Retinal pigment epithelial cell (primary cell): ENCODE measurements around the gene P2RX7.
"Not testable (repeated sequence)": the region's sequence is repeated elsewhere in the genome, so short reads cannot be mapped to it uniquely, and the experiment has no call there.

Source experiments
- DNase-seq: peaks from one replicate; pipeline ENCODE4 v3.0.0-alpha.2; 2010; ENCODE audit warnings: low read depth
- H3K4me3 ChIP-seq: 2 replicates; pipeline ENCODE4 v1.5.1; 2011; ENCODE audit warnings: mild to moderate bottlenecking, low read length, control low read depth, moderate library complexity
- CTCF ChIP-seq: conservative IDR thresholded peaks from 2 replicates; pipeline ENCODE4 v1.5.1; 2011; ENCODE audit warnings: low read depth, low read length, control low read depth, inconsistent platforms

Gene P2RX7

GRCh38 chr12:121226399-121226798 lies 93.7 kb downstream of the P2RX7 start:
- DNase-seq: no peak
- no peak overlapping the region for H3K4me3 ChIP-seq
- no peak for TF ChIP-seq CTCF

- not testable (repeated sequence) for H3K4me3 ChIP-seq
Measured at GRCh38 chr12:121226871-121227270, 94.2 kb downstream of the P2RX7 start.

GRCh38 chr12:121227294-121227693 lies 94.6 kb downstream of the P2RX7 start:
- no peak overlapping the region for H3K4me3 ChIP-seq
- no peak for TF ChIP-seq CTCF
- no peak for DNase-seq

More at GRCh38 chr12:121226871-121227270, 94.2 kb downstream of the P2RX7 start:
- DNase-seq: not testable (repeated sequence)

- H3K4me3 ChIP-seq: no peak overlapping the region
- no peak for TF ChIP-seq CTCF
- no peak for DNase-seq
Measured at GRCh38 chr12:121228919-121229665, 96.4 kb downstream of the P2RX7 start.

- not testable (repeated sequence) for H3K4me3 ChIP-seq
- peak; percentile 89 for TF ChIP-seq CTCF
- DNase-seq: peak; percentile 28
Measured at GRCh38 chr12:121229826-121230537, 97.3 kb downstream of the P2RX7 start.

- no peak overlapping the region for H3K4me3 ChIP-seq
- TF ChIP-seq CTCF: no peak
- no peak for DNase-seq
Measured at GRCh38 chr12:121230538-121230907, 97.8 kb downstream of the P2RX7 start.

GRCh38 chr12:121232163-121232562 lies 99.5 kb downstream of the P2RX7 start:
- no peak for TF ChIP-seq CTCF
- DNase-seq: no peak

More at GRCh38 chr12:121232163-121232562, 99.5 kb downstream of the P2RX7 start:
- H3K4me3 ChIP-seq: no peak overlapping the region
